ENCODE measurements around the gene PIGU.

The PIGU gene

GRCh38 chr20:34676642-34677373, at the start of gene PIGU:
TSS of gene PIGU (minus strand) at chr20:34677092. CDS start at chr20:34677085, 7 bp downstream.
- TF ChIP-seq GATA3 (IDR thresholded peaks at IDR 0.05; ENCODE audit: low read depth, low read length) (no peak), GATA2 (IDR thresholded peaks at IDR 0.05; ENCODE audit: low read depth, low read length) (no peak)

- TF ChIP-seq GATA2 (IDR thresholded peaks at IDR 0.05; ENCODE audit: low read depth, low read length) = no peak
- TF ChIP-seq GATA3 (IDR thresholded peaks at IDR 0.05; ENCODE audit: low read depth, low read length) = no peak
Measured at GRCh38 chr20:34724172-34724571, 47.3 kb upstream of the PIGU start.

GRCh38 chr20:34720266-34720665, 43.4 kb upstream of the PIGU start:
- TF ChIP-seq GATA2 (IDR thresholded peaks at IDR 0.05; ENCODE audit: low read depth, low read length) = no peak
- no peak for TF ChIP-seq GATA3 (IDR thresholded peaks at IDR 0.05; ENCODE audit: low read depth, low read length)

- TF ChIP-seq GATA3 (IDR thresholded peaks at IDR 0.05; ENCODE audit: low read depth, low read length) = no peak
- no peak for TF ChIP-seq GATA2 (IDR thresholded peaks at IDR 0.05; ENCODE audit: low read depth, low read length)
Measured at GRCh38 chr20:34717230-34718095, 40.6 kb upstream of the PIGU start.

- TF ChIP-seq GATA2 (IDR thresholded peaks at IDR 0.05; ENCODE audit: low read depth, low read length) (no peak), GATA3 (IDR thresholded peaks at IDR 0.05; ENCODE audit: low read depth, low read length) (no peak)
Measured at GRCh38 chr20:34716921-34717229, 40.0 kb upstream of the PIGU start.

- TF ChIP-seq GATA2 (IDR thresholded peaks at IDR 0.05; ENCODE audit: low read depth, low read length) (no peak), GATA3 (IDR thresholded peaks at IDR 0.05; ENCODE audit: low read depth, low read length) (no peak)
Measured at GRCh38 chr20:34715384-34715783, 38.5 kb upstream of the PIGU start.

- TF ChIP-seq GATA3 (IDR thresholded peaks at IDR 0.05; ENCODE audit: low read depth, low read length) (no peak), GATA2 (IDR thresholded peaks at IDR 0.05; ENCODE audit: low read depth, low read length) (no peak)
Measured at GRCh38 chr20:34713194-34713943, 36.5 kb upstream of the PIGU start.

GRCh38 chr20:34712525-34713192, 35.8 kb upstream of the PIGU start:
- no peak for TF ChIP-seq GATA3 (IDR thresholded peaks at IDR 0.05; ENCODE audit: low read depth, low read length)
- no peak for TF ChIP-seq GATA2 (IDR thresholded peaks at IDR 0.05; ENCODE audit: low read depth, low read length)

- TF ChIP-seq GATA2 (IDR thresholded peaks at IDR 0.05; ENCODE audit: low read depth, low read length) (no peak), GATA3 (IDR thresholded peaks at IDR 0.05; ENCODE audit: low read depth, low read length) (no peak)
Measured at GRCh38 chr20:34711813-34712430, 35.0 kb upstream of the PIGU start.

GRCh38 chr20:34710861-34711574, 34.1 kb upstream of the PIGU start:
- TF ChIP-seq GATA3 (IDR thresholded peaks at IDR 0.05; ENCODE audit: low read depth, low read length) (no peak), GATA2 (IDR thresholded peaks at IDR 0.05; ENCODE audit: low read depth, low read length) (no peak)

GRCh38 chr20:34710568-34710839, 33.6 kb upstream of the PIGU start:
- TF ChIP-seq GATA2 (IDR thresholded peaks at IDR 0.05; ENCODE audit: low read depth, low read length) = no peak
- no peak for TF ChIP-seq GATA3 (IDR thresholded peaks at IDR 0.05; ENCODE audit: low read depth, low read length)

- TF ChIP-seq GATA2 (IDR thresholded peaks at IDR 0.05; ENCODE audit: low read depth, low read length) (no peak), GATA3 (IDR thresholded peaks at IDR 0.05; ENCODE audit: low read depth, low read length) (no peak)
Measured at GRCh38 chr20:34709831-34710567, 33.1 kb upstream of the PIGU start.

Measured in SH-SY5Y (cell line).